AG09309 (cell line): Measurements from ENCODE around the gene PHLDB2.

Experiments used
- DNase-seq: peaks from one replicate; pipeline ENCODE4 v3.0.0-alpha.2; 2010; ENCODE audit warnings: low read depth
- H3K4me3 ChIP-seq: 2 replicates; pipeline ENCODE4 v1.5.1; 2011; ENCODE audit warnings: mild to moderate bottlenecking, low read depth, low read length, moderate library complexity; ENCODE audit not compliant: control insufficient read depth
- TF ChIP-seq, protein P1 (sequence below): IDR thresholded peaks from 2 replicates; pipeline ENCODE4 v1.5.1; 2011; ENCODE audit warnings: mild to moderate bottlenecking, low read depth, low read length, inconsistent platforms; ENCODE audit not compliant: insufficient read depth, control insufficient read depth; ENCODE audit errors: missing control alignments

Gene PHLDB2

DNA sequence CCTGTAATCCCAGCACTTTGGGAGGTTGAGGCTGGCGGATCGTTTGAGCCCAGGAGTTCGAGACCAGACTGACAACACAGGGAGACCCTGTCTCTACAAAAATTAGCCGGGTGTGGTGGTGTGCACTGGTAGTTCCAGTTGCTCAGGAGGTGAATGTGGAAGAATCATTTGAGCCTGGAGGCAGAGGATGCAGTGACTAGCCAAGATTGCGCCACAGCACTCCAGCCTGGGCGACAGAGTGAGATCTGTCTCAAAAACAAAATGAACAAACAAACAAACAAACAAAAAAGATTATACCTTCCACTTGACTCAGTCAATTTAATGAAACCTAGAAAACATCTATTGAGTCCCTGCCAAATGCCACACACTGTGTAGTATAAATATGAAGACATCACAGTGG, 30.5 kb upstream of the PHLDB2 start:
- no peak for DNase-seq
- H3K4me3 ChIP-seq, result no peak overlapping the region
- TF ChIP-seq, protein P1, sequence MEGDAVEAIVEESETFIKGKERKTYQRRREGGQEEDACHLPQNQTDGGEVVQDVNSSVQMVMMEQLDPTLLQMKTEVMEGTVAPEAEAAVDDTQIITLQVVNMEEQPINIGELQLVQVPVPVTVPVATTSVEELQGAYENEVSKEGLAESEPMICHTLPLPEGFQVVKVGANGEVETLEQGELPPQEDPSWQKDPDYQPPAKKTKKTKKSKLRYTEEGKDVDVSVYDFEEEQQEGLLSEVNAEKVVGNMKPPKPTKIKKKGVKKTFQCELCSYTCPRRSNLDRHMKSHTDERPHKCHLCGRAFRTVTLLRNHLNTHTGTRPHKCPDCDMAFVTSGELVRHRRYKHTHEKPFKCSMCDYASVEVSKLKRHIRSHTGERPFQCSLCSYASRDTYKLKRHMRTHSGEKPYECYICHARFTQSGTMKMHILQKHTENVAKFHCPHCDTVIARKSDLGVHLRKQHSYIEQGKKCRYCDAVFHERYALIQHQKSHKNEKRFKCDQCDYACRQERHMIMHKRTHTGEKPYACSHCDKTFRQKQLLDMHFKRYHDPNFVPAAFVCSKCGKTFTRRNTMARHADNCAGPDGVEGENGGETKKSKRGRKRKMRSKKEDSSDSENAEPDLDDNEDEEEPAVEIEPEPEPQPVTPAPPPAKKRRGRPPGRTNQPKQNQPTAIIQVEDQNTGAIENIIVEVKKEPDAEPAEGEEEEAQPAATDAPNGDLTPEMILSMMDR, result no peak

DNA sequence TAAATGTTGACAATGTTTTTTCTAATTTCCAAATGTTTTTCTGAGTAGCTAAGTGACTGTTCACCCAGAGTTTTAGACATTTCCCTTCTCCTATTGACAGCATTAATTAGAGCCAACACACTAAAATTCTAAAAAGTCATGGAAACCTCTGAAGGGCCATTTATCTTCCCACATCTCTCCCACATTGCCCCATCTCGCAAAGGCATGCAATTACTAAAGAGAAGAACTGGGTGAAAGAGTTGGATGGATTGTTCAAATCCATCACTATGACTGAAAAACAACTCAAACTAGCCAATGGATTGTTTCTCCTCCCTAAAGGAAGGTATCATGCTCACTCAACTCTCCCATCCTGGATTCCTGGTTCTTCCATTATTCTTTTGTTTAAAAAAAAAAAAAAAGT, 30.0 kb upstream of the PHLDB2 start:
- H3K4me3 ChIP-seq, result no peak overlapping the region
- DNase-seq, result no peak
- TF ChIP-seq, protein P1, result no peak

DNA sequence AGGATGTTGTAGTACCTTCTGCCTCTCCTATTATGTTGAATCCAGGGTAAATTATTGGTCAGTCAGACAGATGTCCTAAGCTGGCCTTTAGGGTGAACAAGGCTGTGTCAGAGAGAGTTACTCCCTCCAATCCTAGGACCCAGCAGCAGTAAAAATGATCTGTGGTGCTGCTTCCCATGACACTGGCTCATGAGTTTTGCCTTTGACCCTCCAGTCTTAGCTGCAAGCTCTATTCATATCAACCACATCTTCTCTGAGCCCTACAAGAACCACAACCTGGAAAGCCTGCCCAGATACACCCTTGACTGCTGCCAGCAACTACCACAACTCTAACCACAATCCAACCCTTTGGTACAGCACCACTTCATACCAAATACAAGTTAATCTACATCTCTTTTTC, 27.2 kb upstream of the PHLDB2 start:
- TF ChIP-seq, protein P1, result no peak
- H3K4me3 ChIP-seq, result no peak overlapping the region
- DNase-seq, result no peak

DNA sequence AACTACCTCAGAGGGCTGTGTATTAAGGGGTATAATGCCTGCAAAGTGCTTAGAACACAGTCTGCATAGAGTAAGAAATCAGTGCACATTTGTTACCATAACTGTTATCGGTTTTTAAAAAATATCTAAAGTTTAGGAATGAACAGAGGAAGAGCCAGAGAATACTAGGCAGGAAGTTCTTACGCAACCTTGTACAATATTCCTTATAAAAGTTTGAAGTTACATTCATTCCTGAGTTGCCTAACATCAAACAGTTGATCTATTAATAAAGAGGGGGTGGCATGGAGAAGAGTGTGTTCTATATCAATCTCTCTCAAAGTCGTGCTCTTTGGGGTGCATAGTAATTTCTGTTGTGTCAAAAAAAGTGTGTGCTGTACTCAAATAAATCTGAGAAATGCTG, 22.0 kb upstream of the PHLDB2 start:
- no peak overlapping the region for H3K4me3 ChIP-seq
- DNase-seq, result no peak
- TF ChIP-seq, protein P1, result no peak

DNA sequence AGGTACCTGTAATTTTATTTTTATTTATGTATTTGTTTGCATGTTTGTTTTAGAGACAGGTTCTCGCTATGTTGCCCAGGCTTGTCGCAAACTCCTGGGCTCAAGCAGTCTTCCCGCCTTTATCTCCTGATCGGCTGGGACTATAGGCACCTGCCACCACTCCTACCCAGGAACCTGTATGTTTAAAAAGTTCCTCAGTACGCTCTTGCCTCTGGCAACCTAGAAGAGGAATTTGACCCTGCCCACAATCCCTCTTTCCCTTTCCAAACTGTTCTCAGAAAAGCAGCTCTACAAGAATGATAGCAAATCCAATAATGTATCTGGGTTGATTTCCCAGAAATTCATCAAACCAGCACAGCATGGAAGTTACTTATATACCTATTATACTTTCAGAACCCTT, 20.9 kb upstream of the PHLDB2 start:
- no peak overlapping the region for H3K4me3 ChIP-seq
- DNase-seq, result no peak
- TF ChIP-seq, protein P1, result no peak

DNA sequence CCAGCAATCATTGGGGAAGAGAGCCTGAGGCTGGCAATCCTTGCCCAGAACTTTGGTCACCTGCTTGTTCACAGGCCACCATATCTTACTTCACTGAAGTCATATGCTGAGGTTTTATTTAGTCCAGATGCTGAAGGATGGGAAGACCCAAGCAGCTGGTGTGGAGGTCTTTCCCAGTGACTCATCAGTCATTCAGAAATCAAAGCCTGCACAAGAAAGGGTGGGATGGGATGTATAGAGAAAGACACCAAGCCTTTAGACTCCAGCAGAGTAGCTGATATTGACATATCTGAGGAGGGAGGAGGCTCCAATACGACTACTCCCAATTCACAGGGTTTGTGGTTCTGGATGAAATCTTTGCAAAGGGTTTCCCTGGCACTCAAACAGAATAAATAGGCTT, 13.0 kb upstream of the PHLDB2 start:
- TF ChIP-seq, protein P1, result no peak
- H3K4me3 ChIP-seq, result no peak overlapping the region
- no peak for DNase-seq

DNA sequence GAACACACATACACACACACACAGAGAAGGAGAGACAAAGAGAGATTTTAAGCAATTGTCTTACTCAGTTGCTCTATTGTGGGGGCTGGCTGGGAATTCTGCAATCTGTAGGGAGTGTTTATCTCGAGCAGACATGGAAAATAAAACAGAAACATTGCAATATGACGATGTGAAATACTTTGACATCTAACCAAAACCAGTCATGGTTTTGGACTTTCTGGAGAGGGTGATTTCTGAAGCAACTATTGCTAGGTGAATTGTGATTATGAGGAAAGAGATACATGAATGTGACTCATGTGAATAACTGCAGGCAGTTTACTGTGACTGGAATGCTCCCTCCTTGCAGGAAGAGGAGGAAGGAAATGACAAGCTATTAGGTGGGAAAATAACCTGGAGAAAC, 12.3 kb upstream of the PHLDB2 start:
- H3K4me3 ChIP-seq, result no peak overlapping the region
- DNase-seq, result peak; percentile 88
- TF ChIP-seq, protein P1, result no peak
